ENCODE data around the gene CHST8.

DNA sequence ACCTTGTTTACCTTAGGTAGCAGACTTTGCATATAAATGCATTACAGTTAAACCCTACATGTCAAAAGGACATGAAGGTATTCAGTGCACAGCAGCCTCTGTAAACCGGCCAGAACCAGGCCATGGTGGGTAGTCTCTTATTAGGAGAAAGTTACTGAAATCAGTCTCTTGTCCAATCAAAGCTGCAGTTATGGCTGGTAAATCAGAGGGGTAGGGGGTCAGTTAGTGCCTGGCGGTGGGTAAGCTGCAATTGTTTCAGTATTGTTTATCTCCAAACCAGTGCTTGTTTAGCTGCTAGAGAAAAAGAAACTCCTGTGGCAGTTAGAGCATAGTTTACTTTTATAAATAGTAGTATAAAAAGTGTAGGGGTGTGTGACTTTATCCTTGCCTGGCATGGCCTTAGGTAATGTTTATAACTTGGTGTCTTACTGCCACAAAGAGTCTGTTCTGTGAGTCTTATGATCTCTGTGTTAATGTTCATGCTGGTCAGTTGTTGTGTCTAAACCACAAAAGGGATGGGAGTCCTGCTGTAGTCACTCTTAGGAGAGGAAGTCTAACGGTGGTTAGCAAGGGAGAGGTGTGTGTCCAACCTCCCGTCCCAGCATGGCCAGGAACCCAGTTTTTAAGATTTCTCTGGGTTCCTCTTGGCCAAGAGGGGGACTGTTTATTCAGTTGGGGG is 28.0 kb downstream of the CHST8 start:
- TF ChIP-seq, protein P1, sequence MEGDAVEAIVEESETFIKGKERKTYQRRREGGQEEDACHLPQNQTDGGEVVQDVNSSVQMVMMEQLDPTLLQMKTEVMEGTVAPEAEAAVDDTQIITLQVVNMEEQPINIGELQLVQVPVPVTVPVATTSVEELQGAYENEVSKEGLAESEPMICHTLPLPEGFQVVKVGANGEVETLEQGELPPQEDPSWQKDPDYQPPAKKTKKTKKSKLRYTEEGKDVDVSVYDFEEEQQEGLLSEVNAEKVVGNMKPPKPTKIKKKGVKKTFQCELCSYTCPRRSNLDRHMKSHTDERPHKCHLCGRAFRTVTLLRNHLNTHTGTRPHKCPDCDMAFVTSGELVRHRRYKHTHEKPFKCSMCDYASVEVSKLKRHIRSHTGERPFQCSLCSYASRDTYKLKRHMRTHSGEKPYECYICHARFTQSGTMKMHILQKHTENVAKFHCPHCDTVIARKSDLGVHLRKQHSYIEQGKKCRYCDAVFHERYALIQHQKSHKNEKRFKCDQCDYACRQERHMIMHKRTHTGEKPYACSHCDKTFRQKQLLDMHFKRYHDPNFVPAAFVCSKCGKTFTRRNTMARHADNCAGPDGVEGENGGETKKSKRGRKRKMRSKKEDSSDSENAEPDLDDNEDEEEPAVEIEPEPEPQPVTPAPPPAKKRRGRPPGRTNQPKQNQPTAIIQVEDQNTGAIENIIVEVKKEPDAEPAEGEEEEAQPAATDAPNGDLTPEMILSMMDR (conservative IDR thresholded peaks at IDR 0.05; ENCODE audit: low read length), result no peak
- TF ChIP-seq EZH2phosphoT487 (IDR thresholded peaks at IDR 0.05; ENCODE audit: borderline replicate concordance), result no peak

All from Loucy (cell line).